GM19025 (cell line): ENCODE data around the gene HOMER3.
"Not testable (repeated sequence)": the region's sequence is repeated elsewhere in the genome, so short reads cannot be mapped to it uniquely, and the experiment has no call there.

ENCODE experiments used
- ATAC-seq: cut with Tn5 transposase; IDR thresholded peaks from one replicate; pipeline ENCODE4 v1.9.1; 2021; ENCODE audit warnings: mild to moderate bottlenecking, low read depth, moderate library complexity; ENCODE audit not compliant: unreplicated experiment

The HOMER3 gene

DNA sequence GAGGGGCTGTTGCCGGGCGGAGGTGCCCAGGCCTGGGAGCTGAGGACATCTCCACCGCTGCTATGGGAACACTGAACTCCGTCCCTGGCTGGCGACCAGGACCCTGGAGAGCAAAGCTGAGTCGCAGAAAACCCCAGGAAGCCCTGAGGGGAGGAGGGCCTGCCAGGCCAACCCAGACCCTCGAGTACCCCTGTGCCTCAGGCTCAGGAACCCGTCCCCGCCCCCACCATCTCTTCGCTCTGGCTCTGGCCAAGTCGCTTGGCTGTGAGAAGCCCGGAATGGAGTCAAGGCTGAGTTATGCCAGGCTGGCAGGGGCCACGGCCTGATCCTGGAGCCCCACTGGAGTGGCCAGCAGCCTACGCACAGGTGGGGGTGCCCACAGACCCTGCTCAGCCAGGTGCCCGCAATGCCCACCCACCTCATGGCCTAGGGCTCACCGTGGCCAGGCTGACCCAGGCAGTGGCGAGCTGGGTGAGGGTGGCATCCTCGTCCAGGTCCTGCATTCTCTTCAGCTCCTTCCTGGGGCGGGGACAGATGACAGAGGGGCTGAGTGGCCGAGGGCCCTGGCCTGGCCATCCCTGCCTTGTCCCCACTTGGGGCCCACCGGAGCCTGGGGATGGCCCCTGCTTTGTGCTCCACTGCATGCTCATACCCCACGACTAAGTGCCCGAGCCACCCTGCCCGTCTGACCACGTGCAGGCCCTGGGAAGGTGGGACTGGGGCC lies 36.5 kb downstream of the HOMER3 start:
- no peak for ATAC-seq

- no peak for ATAC-seq
Observed at GRCh38 chr19:18903156-18904037, 37.6 kb downstream of the HOMER3 start.

- not testable (repeated sequence) for ATAC-seq
Observed at GRCh38 chr19:18902519-18902918, 38.5 kb downstream of the HOMER3 start.

GRCh38 chr19:18901491-18901890 lies 39.5 kb downstream of the HOMER3 start:
- ATAC-seq, result no peak

DNA sequence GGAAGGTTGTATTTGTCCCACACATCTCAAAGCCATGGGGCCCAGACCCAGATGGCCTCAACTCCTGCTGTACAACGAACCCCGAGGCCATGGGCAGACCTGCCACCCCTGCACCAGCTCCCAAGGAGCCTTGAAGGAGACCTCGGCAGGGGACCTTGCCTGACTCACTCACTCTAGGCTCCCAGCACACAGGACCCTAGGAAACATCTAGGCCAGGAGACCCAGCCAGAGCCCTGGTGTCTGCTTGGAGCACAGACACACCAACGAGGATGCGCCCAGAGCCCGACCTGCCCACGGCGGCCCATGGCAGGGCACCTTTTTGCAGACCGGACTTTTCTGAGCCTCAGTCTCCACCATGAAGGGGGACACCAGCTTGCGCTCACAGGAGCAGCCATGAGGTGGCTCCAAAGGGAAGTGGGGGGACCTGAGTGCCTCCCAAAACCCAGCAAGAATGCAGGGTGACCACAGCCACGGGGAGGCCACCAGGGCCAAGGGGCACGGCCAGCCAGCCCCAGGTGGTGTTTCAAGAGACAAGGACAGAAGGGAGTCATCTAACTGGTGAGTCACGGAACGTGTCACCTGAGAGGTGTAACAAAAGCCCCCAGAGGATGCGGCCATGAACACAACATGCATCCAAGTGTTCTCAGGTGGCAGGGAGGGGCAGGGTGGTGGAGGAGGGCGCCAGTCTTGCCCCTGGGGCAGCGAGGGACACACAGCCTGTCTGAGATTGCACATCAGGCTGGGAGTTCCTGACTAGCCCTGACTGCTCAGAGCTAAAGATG lies 40.1 kb downstream of the HOMER3 start:
- no peak for ATAC-seq

GRCh38 chr19:18899624-18900560 lies 41.1 kb downstream of the HOMER3 start:
- no peak for ATAC-seq

- no peak for ATAC-seq
Observed at GRCh38 chr19:18898607-18899408, 42.2 kb downstream of the HOMER3 start.

- no peak for ATAC-seq
Observed at GRCh38 chr19:18898081-18898606, 42.9 kb downstream of the HOMER3 start.

- ATAC-seq, result no peak
Observed at GRCh38 chr19:18897094-18898029, 43.7 kb downstream of the HOMER3 start.

DNA sequence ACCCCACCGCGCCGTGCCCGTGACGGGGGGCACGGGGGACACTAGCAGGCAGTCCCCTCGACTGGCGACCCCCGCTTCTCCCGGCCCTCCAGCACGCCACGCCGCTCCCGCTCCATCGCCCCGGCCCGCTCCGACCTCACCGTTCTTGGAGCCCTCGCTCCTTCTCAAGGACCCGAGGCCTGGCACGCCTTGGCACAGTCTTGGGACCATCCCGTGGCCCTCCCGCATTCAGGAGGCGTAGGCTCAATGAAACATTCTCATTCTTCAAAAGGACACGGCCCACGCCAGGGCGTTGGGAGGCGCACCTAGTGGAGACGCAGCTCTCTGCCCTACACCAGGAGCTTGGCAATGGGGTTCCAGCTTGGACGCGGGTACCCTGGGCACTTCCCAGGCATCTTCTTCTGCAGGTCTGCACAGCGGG lies 44.6 kb downstream of the HOMER3 start:
- ATAC-seq, result no peak

DNA sequence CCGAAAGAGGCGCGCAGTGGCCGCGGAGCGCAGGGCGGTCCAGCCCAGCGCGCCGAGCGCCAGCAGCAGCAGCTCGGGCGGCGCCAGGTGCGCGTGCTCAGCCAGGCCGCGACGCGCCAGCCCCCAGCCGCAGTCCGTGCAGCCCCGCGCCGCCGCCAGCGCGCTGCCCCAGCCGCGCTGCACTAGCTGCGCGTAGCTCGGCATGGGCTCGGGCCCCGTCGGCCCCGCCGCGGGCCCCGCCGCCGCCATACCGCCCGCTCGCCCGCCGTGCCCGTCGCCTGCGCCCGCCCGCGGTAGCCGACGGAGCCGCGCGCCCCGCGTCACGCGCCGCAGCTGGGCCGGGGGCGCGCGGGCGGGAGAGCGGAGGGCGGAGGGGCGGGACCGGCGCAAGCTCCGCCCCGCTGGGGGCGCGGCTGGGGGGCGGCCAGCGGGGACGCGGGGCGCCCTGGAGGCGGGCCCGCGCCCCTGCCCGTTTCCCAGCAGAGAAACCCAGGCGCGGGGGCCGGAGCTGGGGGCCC lies 45.1 kb downstream of the HOMER3 start, which contains the start of gene CERS1:
CERS1 (minus strand) TSS at position 335 of the 518 bp plus-strand sequence; CDS start at position 249, 86 bp downstream.
- no peak for ATAC-seq

GRCh38 chr19:18895038-18895823 lies 45.8 kb downstream of the HOMER3 start:
- no peak for ATAC-seq

DNA sequence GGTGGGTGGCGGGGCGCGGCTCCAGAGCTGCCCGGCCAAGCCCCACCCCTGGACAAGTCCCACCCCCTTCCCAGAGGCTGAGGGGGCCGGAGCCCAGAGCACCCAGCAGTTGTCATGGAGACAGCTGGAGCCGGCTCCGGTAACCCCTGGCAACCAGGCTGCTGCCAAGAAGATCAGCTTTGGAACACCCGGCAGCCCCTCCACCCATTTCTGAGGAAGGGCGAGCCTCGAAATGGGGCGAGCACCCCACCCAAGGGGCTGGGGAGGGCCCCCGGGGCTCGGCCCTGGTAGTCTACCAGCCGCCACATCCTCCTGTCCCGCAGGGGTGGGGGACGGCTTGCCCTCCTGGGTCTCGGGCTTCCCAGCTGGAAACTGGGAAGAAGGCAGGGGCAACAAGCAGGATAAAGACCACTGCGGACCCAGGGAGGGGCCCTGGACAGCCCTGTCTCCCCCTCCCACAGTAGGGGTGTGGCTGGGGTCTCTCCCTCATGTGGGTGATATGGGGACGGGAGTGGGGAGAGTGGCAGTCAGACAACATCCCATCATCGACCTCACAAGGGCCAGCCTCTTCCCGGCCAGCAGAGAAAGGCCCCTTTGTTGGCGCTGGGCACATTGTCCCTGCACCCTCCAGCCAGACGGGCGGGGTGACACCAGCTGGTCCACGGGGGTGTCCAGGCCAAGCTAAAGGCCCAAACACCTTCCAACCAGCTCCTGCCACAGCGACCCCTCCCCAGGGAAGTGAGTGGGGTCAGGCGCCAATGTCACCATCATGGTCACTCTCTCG lies 46.6 kb downstream of the HOMER3 start:
- ATAC-seq, result no peak

DNA sequence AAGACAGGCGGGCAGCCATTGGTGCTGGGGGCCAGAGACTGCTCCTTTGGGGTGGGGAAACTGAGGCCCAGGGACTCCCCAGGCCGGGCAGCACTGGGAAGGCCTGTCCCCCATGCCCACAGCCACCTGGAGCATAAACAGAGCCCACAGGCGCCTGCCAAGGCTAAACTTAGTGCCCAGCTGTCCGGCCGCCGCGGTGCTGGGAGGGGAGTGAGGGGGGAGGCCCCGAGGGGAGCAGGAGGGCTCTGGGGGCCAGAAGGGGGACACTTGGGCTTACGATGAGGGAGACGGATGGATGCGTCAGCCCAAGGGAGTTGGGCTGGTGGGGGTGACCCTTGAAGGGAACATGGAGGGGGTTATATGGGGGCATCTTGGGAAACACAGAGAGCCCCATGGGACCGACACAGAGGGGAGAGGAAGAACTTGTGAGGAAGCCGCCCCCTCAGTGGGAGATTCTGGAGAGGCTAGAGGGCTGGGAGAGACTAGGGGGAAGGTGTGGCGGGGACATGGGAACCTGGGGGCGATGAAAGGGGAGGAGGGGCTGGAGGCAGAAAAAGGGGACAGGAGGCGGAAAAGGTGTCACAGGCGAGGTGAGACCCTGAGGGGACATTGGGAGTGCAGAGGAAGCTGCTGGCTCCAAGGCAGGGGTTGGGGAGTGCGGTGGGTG lies 47.3 kb downstream of the HOMER3 start:
- ATAC-seq, result no peak
